RWPE2 (cell line): Measurements from ENCODE around the gene CDKN3.

Experiments used
- ATAC-seq: fragments of 200-7000 bp; cut with Tn5 transposase; 3 replicates; pipeline ENCODE4 v1.9.1; 2021; ENCODE audit warnings: low read depth
- DNase-seq: peaks from one replicate; pipeline ENCODE4 v3.0.0-alpha.2; 2020; ENCODE audit warnings: low spot score
- H3K27ac ChIP-seq: fragments of 450-650 bp; 2 replicates; pipeline ENCODE4 v1.5.1; 2017; ENCODE audit warnings: mild to moderate bottlenecking; ENCODE audit not compliant: poor library complexity, severe bottlenecking
- H3K27me3 ChIP-seq: fragments of 250-450 bp; sonication (Bioruptor Pico); 2 replicates; pipeline ENCODE4 v1.5.1; 2021; ENCODE audit warnings: mild to moderate bottlenecking, moderate library complexity; ENCODE audit not compliant: insufficient read depth, poor library complexity, severe bottlenecking
- H3K36me3 ChIP-seq: fragments of 250-450 bp; sonication (Bioruptor Pico); 2 replicates; pipeline ENCODE4 v1.5.1; 2020; ENCODE audit warnings: low read depth, mild to moderate bottlenecking, moderate library complexity
- H3K4me1 ChIP-seq: fragments of 250-450 bp; sonication (Bioruptor Pico); 2 replicates; pipeline ENCODE4 v1.5.1; 2021; ENCODE audit warnings: mild to moderate bottlenecking, moderate library complexity; ENCODE audit not compliant: insufficient read depth, poor library complexity, severe bottlenecking
- H3K4me3 ChIP-seq: fragments of 250-450 bp; sonication (Bioruptor Pico); 2 replicates; pipeline ENCODE4 v1.5.1; 2021; ENCODE audit warnings: mild to moderate bottlenecking, moderate library complexity; ENCODE audit not compliant: severe bottlenecking
- H3K9me3 ChIP-seq: fragments of 250-450 bp; sonication (Bioruptor Pico); 2 replicates; pipeline ENCODE4 v1.5.1; 2021; ENCODE audit warnings: mild to moderate bottlenecking, moderate library complexity; ENCODE audit not compliant: severe bottlenecking
- CTCF ChIP-seq: fragments of 450-650 bp; IDR thresholded peaks from one replicate; pipeline ENCODE4 v1.5.1; 2017; ENCODE audit warnings: mild to moderate bottlenecking, moderate library complexity; ENCODE audit not compliant: poor library complexity, severe bottlenecking

The CDKN3 gene

DNA sequence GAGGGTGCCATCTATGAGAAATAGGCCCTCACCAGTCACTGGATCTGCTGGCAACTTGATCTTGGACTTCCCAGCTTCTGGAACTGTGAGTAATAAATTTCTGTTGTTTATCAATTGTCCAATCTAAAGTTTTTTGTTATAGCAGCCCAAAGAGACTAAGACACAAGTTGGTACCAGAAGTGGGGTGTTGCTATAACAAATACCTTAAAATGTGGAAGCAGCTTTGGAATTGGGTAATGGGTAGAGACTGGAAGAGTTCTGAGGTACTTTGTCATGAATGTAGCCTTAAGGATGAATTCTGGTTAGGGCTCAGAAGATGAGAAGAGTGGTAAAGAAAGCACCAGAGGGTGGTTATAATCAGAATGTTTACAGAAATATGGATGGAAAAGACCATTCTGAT is 70.5 kb downstream of the CDKN3 start:
- Histone ChIP-seq H3K27ac (no peak overlapping the region), H3K27me3 (no peaks in the 10 kb centered on the region), H3K4me1 (peaks cover 4% of the 10 kb centered on the region), H3K9me3 (no peaks in the 10 kb centered on the region), H3K36me3 (0 out of 2 replicates have a peak, but pooled peaks cover 3% of the 10 kb centered on the region), H3K4me3 (no peak overlapping the region)
- ATAC-seq (no peak), DNase-seq (no peak)
- no peak for TF ChIP-seq CTCF
